H9 (cell line): ENCODE measurements around the gene HOXD4. TPM values are rescaled to one million over a fixed set of nuclear protein-coding genes. Genes with fewer than 3 reads are reported as not detected.

Experiments
- DNase-seq: peaks from one replicate; pipeline ENCODE4 v3.0.0-alpha.2; 2017
- H2AFZ ChIP-seq: one replicate; pipeline ENCODE4 v1.6.1; 2013; ENCODE audit warnings: mild to moderate bottlenecking, low read length, control low read depth, moderate library complexity
- H2AK5ac ChIP-seq: 2 replicates; pipeline ENCODE4 v1.6.1; 2013; ENCODE audit warnings: low read length, control low read depth, mixed read lengths; ENCODE audit not compliant: insufficient read length
- H2BK120ac ChIP-seq: one replicate; pipeline ENCODE4 v1.6.1; 2013; ENCODE audit warnings: low read depth, mild to moderate bottlenecking, low read length, control low read depth, inconsistent platforms; ENCODE audit not compliant: poor library complexity, severe bottlenecking
- H2BK12ac ChIP-seq: 2 replicates; pipeline ENCODE4 v1.6.1; 2013; ENCODE audit warnings: low read length, control low read depth, mixed read lengths, low read depth; ENCODE audit not compliant: insufficient read length
- H2BK15ac ChIP-seq: 2 replicates; pipeline ENCODE4 v1.6.1; 2013; ENCODE audit warnings: low read depth, low read length, control low read depth
- H2BK20ac ChIP-seq: one replicate; pipeline ENCODE4 v1.6.1; 2013; ENCODE audit warnings: low read depth, mild to moderate bottlenecking, low read length, control low read depth, inconsistent platforms; ENCODE audit not compliant: poor library complexity, severe bottlenecking
- H2BK5ac ChIP-seq: 2 replicates; pipeline ENCODE4 v1.6.1; 2013; ENCODE audit warnings: low read length, control low read depth, mixed read lengths; ENCODE audit not compliant: insufficient read length
- H3K14ac ChIP-seq: 2 replicates; pipeline ENCODE4 v1.6.1; 2013; ENCODE audit warnings: low read length, control low read depth; ENCODE audit not compliant: insufficient read depth
- H3K18ac ChIP-seq: 2 replicates; pipeline ENCODE4 v1.6.1; 2013; ENCODE audit warnings: low read depth, mild to moderate bottlenecking, mixed read lengths, low read length, control low read depth; ENCODE audit not compliant: insufficient read length
- H3K23ac ChIP-seq: 2 replicates; pipeline ENCODE4 v1.6.1; 2013; ENCODE audit warnings: low read length, control low read depth, mixed read lengths, low read depth; ENCODE audit not compliant: insufficient read length
- H3K23me2 ChIP-seq: 2 replicates; pipeline ENCODE4 v1.6.1; 2013; ENCODE audit warnings: low read depth, mild to moderate bottlenecking, mixed read lengths, low read length, control low read depth; ENCODE audit not compliant: insufficient read length, poor library complexity, severe bottlenecking
- H3K27ac ChIP-seq: 2 replicates; pipeline ENCODE4 v1.5.1; 2013; ENCODE audit warnings: low read length, control low read depth, mixed read lengths, low read depth; ENCODE audit not compliant: insufficient read length
- H3K27me3 ChIP-seq: 2 replicates; pipeline ENCODE4 v1.6.1; 2013; ENCODE audit warnings: low read length, control low read depth, inconsistent platforms; ENCODE audit not compliant: insufficient read depth
- H3K4ac ChIP-seq: 2 replicates; pipeline ENCODE4 v1.6.1; 2013; ENCODE audit warnings: low read depth, mild to moderate bottlenecking, control low read depth, inconsistent platforms, low read length, moderate library complexity
- H3K4me1 ChIP-seq: 2 replicates; pipeline ENCODE4 v1.6.1; 2013; ENCODE audit warnings: low read length, control low read depth, inconsistent platforms; ENCODE audit not compliant: insufficient read depth
- H3K4me2 ChIP-seq: 2 replicates; pipeline ENCODE4 v1.6.1; 2013; ENCODE audit warnings: low read length, control low read depth, mixed read lengths; ENCODE audit not compliant: insufficient read length, insufficient read depth
- H3K56ac ChIP-seq: 2 replicates; pipeline ENCODE4 v1.6.1; 2013; ENCODE audit warnings: low read depth, mild to moderate bottlenecking, mixed read lengths, low read length, control low read depth; ENCODE audit not compliant: insufficient read length
- H3K79me1 ChIP-seq: 2 replicates; pipeline ENCODE4 v1.6.1; 2013; ENCODE audit warnings: low read depth, mild to moderate bottlenecking, moderate library complexity, low read length, control low read depth, inconsistent platforms; ENCODE audit not compliant: insufficient read depth, poor library complexity, severe bottlenecking
- H3K79me2 ChIP-seq: 2 replicates; pipeline ENCODE4 v1.6.1; 2013; ENCODE audit warnings: low read length, control low read depth, inconsistent platforms; ENCODE audit not compliant: insufficient read depth
- H3K9ac ChIP-seq: 2 replicates; pipeline ENCODE4 v1.6.1; 2013; ENCODE audit warnings: low read length, control low read depth, mixed read lengths; ENCODE audit not compliant: insufficient read length; ENCODE audit errors: extremely low read depth
- H3K9me3 ChIP-seq: one replicate; pipeline ENCODE4 v1.6.1; 2013; ENCODE audit warnings: low read depth, low read length, inconsistent platforms; ENCODE audit not compliant: control insufficient read depth
- H3T11ph ChIP-seq: one replicate; pipeline ENCODE4 v1.6.1; 2013; ENCODE audit warnings: mild to moderate bottlenecking, low read length, control low read depth, inconsistent platforms
- H4K20me1 ChIP-seq: one replicate; pipeline ENCODE4 v1.6.1; 2013; ENCODE audit not compliant: control insufficient read depth, insufficient read length, insufficient read depth
- H4K5ac ChIP-seq: 2 replicates; pipeline ENCODE4 v1.6.1; 2013; ENCODE audit warnings: low read depth, mild to moderate bottlenecking, mixed read lengths, low read length, control low read depth; ENCODE audit not compliant: insufficient read length
- H4K8ac ChIP-seq: replicated peaks from 2 replicates; pipeline ENCODE4 v1.6.1; 2013; ENCODE audit warnings: low read length, control low read depth, mixed read lengths, low read depth; ENCODE audit not compliant: insufficient read length
- H4K91ac ChIP-seq: 2 replicates; pipeline ENCODE4 v1.6.1; 2013; ENCODE audit warnings: low read depth, mild to moderate bottlenecking, moderate library complexity, mixed read lengths, low read length, control low read depth; ENCODE audit not compliant: insufficient read length
- H3K27ac Mint-ChIP-seq, 3 experiments: 2 replicates in 2 of 3; 3 replicates in 1 of 3; pipeline ENCODE4 v1.8.0; 2020 to 2021; ENCODE audit warnings: mixed read lengths in 3 of 3, mild to moderate bottlenecking in 1 of 3, moderate library complexity in 1 of 3
- H3K27me3 Mint-ChIP-seq: 2 replicates; pipeline ENCODE4 v1.8.0; 2021; ENCODE audit warnings: low read depth, mild to moderate bottlenecking, moderate library complexity, mixed read lengths
- H3K36me3 Mint-ChIP-seq, 3 experiments: 2 replicates in 2 of 3; 3 replicates in 1 of 3; pipeline ENCODE4 v1.8.0; 2020 to 2021; ENCODE audit warnings: low read depth in 3 of 3, mixed read lengths in 3 of 3; ENCODE audit not compliant: insufficient read depth in 1 of 3
- H3K4me1 Mint-ChIP-seq, 2 experiments: 2 replicates each; pipeline ENCODE4 v1.8.0; 2020; ENCODE audit warnings: mixed read lengths in 2 of 2
- H3K4me3 Mint-ChIP-seq, 2 experiments: 2 replicates in 1 of 2; 3 replicates in 1 of 2; pipeline ENCODE4 v1.8.0; 2020 to 2021; ENCODE audit warnings: mild to moderate bottlenecking in 2 of 2, mixed read lengths in 2 of 2, moderate library complexity in 1 of 2
- H3K9me3 Mint-ChIP-seq, 2 experiments: 2 replicates in 1 of 2; 3 replicates in 1 of 2; pipeline ENCODE4 v1.8.0; 2020; ENCODE audit warnings: mild to moderate bottlenecking in 2 of 2, mixed read lengths in 2 of 2, moderate library complexity in 1 of 2
- CTCF ChIP-seq: fragments of 200-600 bp; sonication (generic); conservative IDR thresholded peaks from 3 replicates; pipeline ENCODE4 v1.8.0; 2021; ENCODE audit warnings: antibody characterized with exemption, mild to moderate bottlenecking
- WGBS: extraction: QIAGEN DNeasy Blood & Tissue Kit; methylation state at CpG from one replicate; pipeline ENCODE4 v1.1.7; 2013; ENCODE audit warnings: missing lambda C conversion rate, low lambda C conversion rate, mixed read lengths; ENCODE audit not compliant: insufficient read length; ENCODE audit errors: extremely low coverage; 5-methylcytosine and 5-hydroxymethylcytosine counted together
- total RNA-seq: library from RNA; stranded (reverse); gene quantifications from 2 replicates; pipeline ENCODE4 v1.2.1, GENCODE V29; 2021

Gene HOXD4
- total RNA-seq, 1 experiment from 2014 or later = not detected

GRCh38 chr2:176147210-176147799, 4.0 kb upstream of the HOXD4 start:
- H3K23ac ChIP-seq = no peak overlapping the region
- no peak overlapping the region for H4K91ac ChIP-seq
- TF ChIP-seq CTCF = no peak
- H3K56ac ChIP-seq = no peak overlapping the region
- no peak overlapping the region for H3K14ac ChIP-seq
- H3K4ac ChIP-seq = no peak overlapping the region
- no peaks in the 10 kb centered on the region for H3K79me1 ChIP-seq
- no peak overlapping the region for H2BK120ac ChIP-seq
- no peak overlapping the region for H2BK12ac ChIP-seq
- no CpG with 5 or more reads among the region's 32 CpGs for WGBS
- H3K27ac ChIP-seq = no peak overlapping the region
- Mint-ChIP-seq H3K36me3 (no peaks in the 10 kb centered on the region; a peak in 1 of 7 replicates), H3K4me1 (peaks cover 2 to 17% of the 10 kb centered on the region in 2 experiments; a peak in 3 of 4 replicates), H3K9me3 (peaks cover 3 to 8% of the 10 kb centered on the region in 2 experiments; a peak in 3 of 5 replicates), H3K27ac (no peak overlapping the region), H3K4me3 (no peak overlapping the region; a peak in 1 of 5 replicates), H3K27me3 (peaks cover 100% of the 10 kb centered on the region)
- no peak overlapping the region for H3K18ac ChIP-seq
- no peak overlapping the region for H3T11ph ChIP-seq
- H3K27me3 ChIP-seq = peaks cover 95% of the 10 kb centered on the region
- no peak overlapping the region for H4K5ac ChIP-seq
- no peak overlapping the region for H2BK20ac ChIP-seq
- no peak overlapping the region for H4K8ac ChIP-seq
- H3K79me2 ChIP-seq = no peaks in the 10 kb centered on the region
- H3K9ac ChIP-seq = no peak overlapping the region
- no peak overlapping the region for H2BK5ac ChIP-seq
- no peak overlapping the region for H2AFZ ChIP-seq
- no peaks in the 10 kb centered on the region for H3K4me1 ChIP-seq
- no peaks in the 10 kb centered on the region for H3K9me3 ChIP-seq
- no peaks in the 10 kb centered on the region for H4K20me1 ChIP-seq
- H2BK15ac ChIP-seq = no peak overlapping the region
- no peak overlapping the region for H2AK5ac ChIP-seq
- no peak for DNase-seq
- no peaks in the 10 kb centered on the region for H3K23me2 ChIP-seq
- H3K4me2 ChIP-seq = no peak overlapping the region
